Trophoblast cell (in vitro differentiated cells and primary cell): Measurements from ENCODE around the gene LEMD3.

Source experiments
- DNase-seq, 2 donors: peaks; one replicate each; pipeline ENCODE4 v3.0.0-alpha.2; 2016
- H2AFZ ChIP-seq: 2 replicates; pipeline ENCODE4 v1.6.1; 2013; ENCODE audit warnings: low read length, moderate library complexity, mild to moderate bottlenecking; ENCODE audit not compliant: insufficient read depth, poor library complexity
- H2AK5ac ChIP-seq: 2 replicates; pipeline ENCODE4 v1.6.1; 2013; ENCODE audit warnings: mild to moderate bottlenecking, low read length
- H2BK120ac ChIP-seq: 2 replicates; pipeline ENCODE4 v1.6.1; 2013; ENCODE audit warnings: low read length, mild to moderate bottlenecking, moderate library complexity; ENCODE audit not compliant: insufficient read depth, poor library complexity
- H2BK12ac ChIP-seq: 2 replicates; pipeline ENCODE4 v1.6.1; 2013; ENCODE audit warnings: mild to moderate bottlenecking, low read length, moderate library complexity
- H2BK5ac ChIP-seq: 2 replicates; pipeline ENCODE4 v1.6.1; 2013; ENCODE audit warnings: low read length, low read depth, moderate library complexity, mild to moderate bottlenecking; ENCODE audit not compliant: poor library complexity
- H3K14ac ChIP-seq: 2 replicates; pipeline ENCODE4 v1.6.1; 2013; ENCODE audit warnings: mild to moderate bottlenecking, low read length
- H3K18ac ChIP-seq: 2 replicates; pipeline ENCODE4 v1.6.1; 2013; ENCODE audit warnings: mild to moderate bottlenecking, low read length
- H3K23ac ChIP-seq: 2 replicates; pipeline ENCODE4 v1.6.1; 2013; ENCODE audit warnings: low read length
- H3K27ac ChIP-seq: 2 replicates; pipeline ENCODE4 v1.5.1; 2013; ENCODE audit warnings: low read depth, mild to moderate bottlenecking, inconsistent platforms, low read length, moderate library complexity
- H3K27me3 ChIP-seq: 2 replicates; pipeline ENCODE4 v1.6.1; 2013; ENCODE audit warnings: inconsistent platforms, mild to moderate bottlenecking, low read length, moderate library complexity; ENCODE audit not compliant: insufficient read depth
- H3K36me3 ChIP-seq, 2 experiments: 1 replicate in 1 of 2; 2 replicates in 1 of 2; pipeline ENCODE4 v1.6.1; 2013; ENCODE audit warnings: low read length in 2 of 2, mild to moderate bottlenecking in 2 of 2, moderate library complexity in 1 of 2; ENCODE audit not compliant: insufficient read depth in 2 of 2, control insufficient read depth in 1 of 2
- H3K4ac ChIP-seq: 2 replicates; pipeline ENCODE4 v1.6.1; 2013; ENCODE audit warnings: low read depth, mild to moderate bottlenecking, low read length, moderate library complexity
- H3K4me1 ChIP-seq, 2 experiments: 1 replicate in 1 of 2; 2 replicates in 1 of 2; pipeline ENCODE4 v1.6.1; 2013; ENCODE audit warnings: low read length in 2 of 2, mild to moderate bottlenecking in 2 of 2, moderate library complexity in 1 of 2; ENCODE audit not compliant: insufficient read depth in 2 of 2, control insufficient read depth in 1 of 2
- H3K4me2 ChIP-seq: 2 replicates; pipeline ENCODE4 v1.6.1; 2013; ENCODE audit warnings: inconsistent platforms, mild to moderate bottlenecking, low read length, moderate library complexity
- H3K4me3 ChIP-seq: 2 replicates; pipeline ENCODE4 v1.5.1; 2013; ENCODE audit warnings: mild to moderate bottlenecking, low read depth, low read length, inconsistent platforms
- H3K79me1 ChIP-seq: one replicate; pipeline ENCODE4 v1.6.1; 2013; ENCODE audit warnings: low read length
- H3K79me2 ChIP-seq: 2 replicates; pipeline ENCODE4 v1.6.1; 2013; ENCODE audit warnings: low read length, mild to moderate bottlenecking; ENCODE audit not compliant: control insufficient read depth, insufficient read depth, poor library complexity
- H3K9ac ChIP-seq: 2 replicates; pipeline ENCODE4 v1.6.1; 2013; ENCODE audit warnings: mild to moderate bottlenecking, low read length
- H3K9me3 ChIP-seq: 2 replicates; pipeline ENCODE4 v1.6.1; 2013; ENCODE audit warnings: low read depth, mild to moderate bottlenecking, control low read depth, inconsistent platforms, low read length; ENCODE audit not compliant: insufficient read depth
- H4K12ac ChIP-seq: 2 replicates; pipeline ENCODE4 v1.6.1; 2013; ENCODE audit warnings: low read depth, mild to moderate bottlenecking, low read length, moderate library complexity
- H4K8ac ChIP-seq: 2 replicates; pipeline ENCODE4 v1.6.1; 2013; ENCODE audit warnings: low read depth, mild to moderate bottlenecking, low read length, moderate library complexity
- H4K91ac ChIP-seq: one replicate; pipeline ENCODE4 v1.6.1; 2013; ENCODE audit warnings: low read depth, mild to moderate bottlenecking, low read length, moderate library complexity
- WGBS: extraction: QIAGEN DNeasy Blood & Tissue Kit; methylation state at CpG from one replicate; pipeline ENCODE4 v1.1.7; 2013; ENCODE audit warnings: missing lambda C conversion rate; ENCODE audit not compliant: insufficient read length, insufficient coverage; ENCODE audit errors: extremely low coverage; 5-methylcytosine and 5-hydroxymethylcytosine counted together

LEMD3 gene

GRCh38 chr12:65238609-65239008 is 69.2 kb downstream of the LEMD3 start:
- H2BK120ac ChIP-seq = no peak overlapping the region
- no peak overlapping the region for H4K91ac ChIP-seq
- H3K4ac ChIP-seq = no peak overlapping the region
- H3K4me3 ChIP-seq = no peak overlapping the region
- peaks cover 0 to 3% of the 10 kb centered on the region in 2 experiments for H3K36me3 ChIP-seq
- no peaks in the 10 kb centered on the region for H3K9me3 ChIP-seq
- H2AFZ ChIP-seq = no peak overlapping the region
- H2AK5ac ChIP-seq = no peak overlapping the region
- H3K18ac ChIP-seq = no peak overlapping the region
- H2BK5ac ChIP-seq = no peak overlapping the region
- H3K27ac ChIP-seq = no peak overlapping the region
- no peak overlapping the region for H4K12ac ChIP-seq
- H3K79me1 ChIP-seq = no peaks in the 10 kb centered on the region
- H4K8ac ChIP-seq = no peak overlapping the region
- no peak overlapping the region for H3K23ac ChIP-seq
- no peak overlapping the region for H3K9ac ChIP-seq
- H3K4me1 ChIP-seq = no peaks in the 10 kb centered on the region
- H3K27me3 ChIP-seq = no peaks in the 10 kb centered on the region
- H2BK12ac ChIP-seq = no peak overlapping the region
- peak in 1 of 2 donors; percentile 82 for DNase-seq
- H3K4me2 ChIP-seq = no peak overlapping the region
- no CpG with 5 or more reads among the region's 3 CpGs for WGBS
- no peak overlapping the region for H3K14ac ChIP-seq
- no peaks in the 10 kb centered on the region for H3K79me2 ChIP-seq

- H3K18ac ChIP-seq = no peak overlapping the region
Measured at GRCh38 chr12:65248656-65249633, 79.6 kb downstream of the LEMD3 start.

GRCh38 chr12:65252515-65252914 is 83.1 kb downstream of the LEMD3 start:
- no peaks in the 10 kb centered on the region for H3K4me1 ChIP-seq
- no peak overlapping the region for H3K27ac ChIP-seq
- H3K4me2 ChIP-seq = no peak overlapping the region
- no peak overlapping the region for H3K23ac ChIP-seq
- no peak overlapping the region for H2BK120ac ChIP-seq
- no peak overlapping the region for H3K4ac ChIP-seq
- no peaks in the 10 kb centered on the region for H3K79me1 ChIP-seq
- no peaks in the 10 kb centered on the region for H3K36me3 ChIP-seq
- no peaks in the 10 kb centered on the region for H3K27me3 ChIP-seq
- H3K9me3 ChIP-seq = no peaks in the 10 kb centered on the region
- H4K91ac ChIP-seq = no peak overlapping the region
- no peaks in the 10 kb centered on the region for H3K79me2 ChIP-seq
- DNase-seq = no peak
- no peak overlapping the region for H2AK5ac ChIP-seq
- no peak overlapping the region for H2AFZ ChIP-seq
- H3K14ac ChIP-seq = no peak overlapping the region
- H2BK12ac ChIP-seq = no peak overlapping the region
- H3K9ac ChIP-seq = no peak overlapping the region
- no peak overlapping the region for H3K4me3 ChIP-seq
- WGBS = no CpG with 5 or more reads among the region's 1 CpG
- no peak overlapping the region for H4K12ac ChIP-seq
- no peak overlapping the region for H4K8ac ChIP-seq
- no peak overlapping the region for H2BK5ac ChIP-seq
- H3K18ac ChIP-seq = no peak overlapping the region

More at GRCh38 chr12:65248656-65249633, 79.6 kb downstream of the LEMD3 start:
- no peak overlapping the region for H3K23ac ChIP-seq
- H3K36me3 ChIP-seq = peaks cover 2% of the 10 kb centered on the region in 2 experiments
- H4K8ac ChIP-seq = no peak overlapping the region
- no peak overlapping the region for H3K9ac ChIP-seq
- no peak overlapping the region for H3K4me3 ChIP-seq
- H3K79me2 ChIP-seq = no peaks in the 10 kb centered on the region
- H3K9me3 ChIP-seq = no peaks in the 10 kb centered on the region
- H3K79me1 ChIP-seq = no peaks in the 10 kb centered on the region
- no peak overlapping the region for H2BK120ac ChIP-seq
- H3K27me3 ChIP-seq = no peaks in the 10 kb centered on the region
- H3K14ac ChIP-seq = no peak overlapping the region
- no peak overlapping the region for H2BK5ac ChIP-seq
- no peak for DNase-seq
- H4K12ac ChIP-seq = no peak overlapping the region
- H3K27ac ChIP-seq = no peak overlapping the region
- H2AFZ ChIP-seq = no peak overlapping the region
- no CpG with 5 or more reads among the region's 2 CpGs for WGBS
- H3K4me1 ChIP-seq = no peaks in the 10 kb centered on the region
- no peak overlapping the region for H4K91ac ChIP-seq
- no peak overlapping the region for H2AK5ac ChIP-seq
- no peak overlapping the region for H3K4me2 ChIP-seq
- no peak overlapping the region for H2BK12ac ChIP-seq
- no peak overlapping the region for H3K4ac ChIP-seq

GRCh38 chr12:65257986-65258385 is 88.6 kb downstream of the LEMD3 start:
- Histone ChIP-seq H3K4me3 (no peak overlapping the region), H3K9me3 (no peaks in the 10 kb centered on the region), H4K8ac (no peak overlapping the region), H3K4me2 (no peak overlapping the region), H3K4ac (no peak overlapping the region), H3K14ac (no peak overlapping the region), H3K23ac (no peak overlapping the region), H3K79me1 (no peaks in the 10 kb centered on the region), H3K9ac (no peak overlapping the region), H4K12ac (no peak overlapping the region), H2BK12ac (no peak overlapping the region), H2BK120ac (no peak overlapping the region), H3K4me1 (no peaks in the 10 kb centered on the region), H3K36me3 (no peaks in the 10 kb centered on the region), H4K91ac (no peak overlapping the region), H3K79me2 (no peaks in the 10 kb centered on the region), H3K27me3 (no peaks in the 10 kb centered on the region), H3K27ac (no peak overlapping the region), H3K18ac (no peak overlapping the region), H2AK5ac (no peak overlapping the region), H2BK5ac (no peak overlapping the region), H2AFZ (no peak overlapping the region)
- DNase-seq = no peak
